ENCODE data around the gene TLK1.

The TLK1 gene

GRCh38 chr2:171201271-171201670 is 40.6 kb upstream of the TLK1 start:
- in situ Hi-C loops (cut with HindIII; ENCODE audit: low sequenced_read_pairs), result no loop called here
- DNase-seq (ENCODE audit: low read depth), result no peak
- no peak for TF ChIP-seq CTCF (IDR thresholded peaks at IDR 0.05; ENCODE audit: low read depth, low read length, missing control alignments)
- no peak overlapping the region for H3K4me3 ChIP-seq (ENCODE audit: low read depth, low read length)

- in situ Hi-C loops (cut with HindIII; ENCODE audit: low sequenced_read_pairs), result no loop called here
- no peak for DNase-seq (ENCODE audit: low read depth)
- no peak for TF ChIP-seq CTCF (IDR thresholded peaks at IDR 0.05; ENCODE audit: low read depth, low read length, missing control alignments)
- H3K4me3 ChIP-seq (ENCODE audit: low read depth, low read length), result no peak overlapping the region
Observed at GRCh38 chr2:171200469-171200868, 39.8 kb upstream of the TLK1 start.

GRCh38 chr2:171191021-171191420 is 30.3 kb upstream of the TLK1 start:
- in situ Hi-C loops (cut with HindIII; ENCODE audit: low sequenced_read_pairs), result no loop called here
- no peak for DNase-seq (ENCODE audit: low read depth)
- no peak for TF ChIP-seq CTCF (IDR thresholded peaks at IDR 0.05; ENCODE audit: low read depth, low read length, missing control alignments)
- H3K4me3 ChIP-seq (ENCODE audit: low read depth, low read length), result no peak overlapping the region

- H3K4me3 ChIP-seq (ENCODE audit: low read depth, low read length), result no peak overlapping the region
- DNase-seq (ENCODE audit: low read depth), result no peak
- in situ Hi-C loops (cut with HindIII; ENCODE audit: low sequenced_read_pairs), result no loop called here
- no peak for TF ChIP-seq CTCF (IDR thresholded peaks at IDR 0.05; ENCODE audit: low read depth, low read length, missing control alignments)
Observed at GRCh38 chr2:171187819-171188218, 27.1 kb upstream of the TLK1 start.

- in situ Hi-C loops (cut with HindIII; ENCODE audit: low sequenced_read_pairs), result no loop called here
- H3K4me3 ChIP-seq (ENCODE audit: low read depth, low read length), result no peak overlapping the region
- no peak for TF ChIP-seq CTCF (IDR thresholded peaks at IDR 0.05; ENCODE audit: low read depth, low read length, missing control alignments)
- DNase-seq (ENCODE audit: low read depth), result no peak
Observed at GRCh38 chr2:171187177-171187576, 26.5 kb upstream of the TLK1 start.

- TF ChIP-seq CTCF (IDR thresholded peaks at IDR 0.05; ENCODE audit: low read depth, low read length, missing control alignments), result no peak
- DNase-seq (ENCODE audit: low read depth), result peak; percentile 72
- in situ Hi-C loops (cut with HindIII; ENCODE audit: low sequenced_read_pairs), result no loop called here
- H3K4me3 ChIP-seq (ENCODE audit: low read depth, low read length), result no peak overlapping the region
Observed at GRCh38 chr2:171185941-171186340, 25.2 kb upstream of the TLK1 start.
